Mesendoderm (in vitro differentiated cells): Measurements from ENCODE around the gene ZNF454.

Experiments
- DNase-seq: peaks from one replicate; pipeline ENCODE4 v3.0.0; 2013
- H2AK5ac ChIP-seq: 2 replicates; pipeline ENCODE4 v1.6.1; 2013; ENCODE audit warnings: low read length, inconsistent platforms
- H2BK120ac ChIP-seq: 2 replicates; pipeline ENCODE4 v1.6.1; 2013; ENCODE audit warnings: low read depth, mild to moderate bottlenecking, low read length, moderate library complexity, mixed read lengths
- H2BK15ac ChIP-seq: replicated peaks from 2 replicates; pipeline ENCODE4 v1.6.1; 2013; ENCODE audit warnings: low read depth, mild to moderate bottlenecking, moderate library complexity
- H2BK5ac ChIP-seq: 2 replicates; pipeline ENCODE4 v1.6.1; 2013; ENCODE audit warnings: low read length, inconsistent platforms
- H3K18ac ChIP-seq: 2 replicates; pipeline ENCODE4 v1.6.1; 2013; ENCODE audit warnings: mild to moderate bottlenecking, low read length, mixed read lengths
- H3K23ac ChIP-seq: one replicate; pipeline ENCODE4 v1.6.1; 2013; ENCODE audit warnings: low read length
- H3K27ac ChIP-seq: 2 replicates; pipeline ENCODE4 v1.5.1; 2013; ENCODE audit warnings: low read depth, mild to moderate bottlenecking, inconsistent platforms, low read length, moderate library complexity
- H3K27me3 ChIP-seq: 2 replicates; pipeline ENCODE4 v1.6.1; 2013; ENCODE audit warnings: low read length, control low read depth, mild to moderate bottlenecking, inconsistent platforms; ENCODE audit not compliant: insufficient read depth, poor library complexity
- H3K36me3 ChIP-seq: 2 replicates; pipeline ENCODE4 v1.6.1; 2013; ENCODE audit warnings: low read length, inconsistent platforms; ENCODE audit not compliant: control insufficient read depth, insufficient read depth
- H3K4ac ChIP-seq: one replicate; pipeline ENCODE4 v1.6.1; 2013; ENCODE audit warnings: low read depth, mild to moderate bottlenecking, low read length, moderate library complexity
- H3K4me1 ChIP-seq: 2 replicates; pipeline ENCODE4 v1.6.1; 2013; ENCODE audit warnings: low read depth, low read length, inconsistent platforms; ENCODE audit not compliant: control insufficient read depth
- H3K4me2 ChIP-seq: 2 replicates; pipeline ENCODE4 v1.6.1; 2013; ENCODE audit warnings: low read length
- H3K4me3 ChIP-seq: 2 replicates; pipeline ENCODE4 v1.5.1; 2013; ENCODE audit warnings: mild to moderate bottlenecking, low read length
- H3K56ac ChIP-seq: one replicate; pipeline ENCODE4 v1.6.1; 2013; ENCODE audit warnings: low read length
- H3K79me1 ChIP-seq: 2 replicates; pipeline ENCODE4 v1.6.1; 2013; ENCODE audit warnings: low read length, inconsistent platforms
- H3K79me2 ChIP-seq: 2 replicates; pipeline ENCODE4 v1.6.1; 2013; ENCODE audit warnings: mild to moderate bottlenecking, low read length; ENCODE audit not compliant: control insufficient read depth, insufficient read depth
- H3K9ac ChIP-seq: 2 replicates; pipeline ENCODE4 v1.6.1; 2013; ENCODE audit warnings: low read length, inconsistent platforms
- H4K5ac ChIP-seq: one replicate; pipeline ENCODE4 v1.6.1; 2013; ENCODE audit warnings: low read length
- H4K8ac ChIP-seq: one replicate; pipeline ENCODE4 v1.6.1; 2013; ENCODE audit warnings: low read depth, mild to moderate bottlenecking, control low read depth, low read length, moderate library complexity
- WGBS: extraction: QIAGEN DNeasy Blood & Tissue Kit; methylation state at CpG from one replicate; pipeline ENCODE4 v1.1.7; 2013; ENCODE audit warnings: low lambda C conversion rate, missing lambda C conversion rate; ENCODE audit not compliant: insufficient coverage; ENCODE audit errors: extremely low coverage; 5-methylcytosine and 5-hydroxymethylcytosine counted together

The ZNF454 gene

GRCh38 chr5:178991190-178992145 lies 50.5 kb downstream of the ZNF454 start:
- peaks cover 22% of the 10 kb centered on the region for H3K27me3 ChIP-seq
- H3K4me1 ChIP-seq = no peaks in the 10 kb centered on the region
- H3K18ac ChIP-seq = no peak overlapping the region
- H3K79me2 ChIP-seq = no peaks in the 10 kb centered on the region
- H2BK5ac ChIP-seq = no peak overlapping the region
- H3K27ac ChIP-seq = no peak overlapping the region
- no peak overlapping the region for H3K9ac ChIP-seq
- H2BK15ac ChIP-seq = no peak overlapping the region
- H2AK5ac ChIP-seq = no peak overlapping the region
- no peak overlapping the region for H3K23ac ChIP-seq
- no peak overlapping the region for H4K5ac ChIP-seq
- H2BK120ac ChIP-seq = no peak overlapping the region
- H3K4ac ChIP-seq = no peak overlapping the region
- H3K56ac ChIP-seq = no peak overlapping the region
- no peaks in the 10 kb centered on the region for H3K79me1 ChIP-seq
- no peaks in the 10 kb centered on the region for H3K36me3 ChIP-seq
- H3K4me2 ChIP-seq = no peak overlapping the region
- DNase-seq = no peak
- H4K8ac ChIP-seq = no peak overlapping the region
- no peak overlapping the region for H3K4me3 ChIP-seq
- no CpG with 5 or more reads among the region's 28 CpGs for WGBS

- H4K8ac ChIP-seq = no peak overlapping the region
- no peak overlapping the region for H3K9ac ChIP-seq
- no peak overlapping the region for H2AK5ac ChIP-seq
- H3K18ac ChIP-seq = no peak overlapping the region
- no peak overlapping the region for H2BK5ac ChIP-seq
- no peak overlapping the region for H2BK120ac ChIP-seq
- no peak overlapping the region for H2BK15ac ChIP-seq
- H3K27me3 ChIP-seq = peaks cover 22% of the 10 kb centered on the region
- no peaks in the 10 kb centered on the region for H3K79me1 ChIP-seq
- H3K23ac ChIP-seq = no peak overlapping the region
- no peak overlapping the region for H3K4ac ChIP-seq
- no peak overlapping the region for H3K4me3 ChIP-seq
- no peaks in the 10 kb centered on the region for H3K79me2 ChIP-seq
- H3K27ac ChIP-seq = no peak overlapping the region
- no peak overlapping the region for H3K56ac ChIP-seq
- no peaks in the 10 kb centered on the region for H3K36me3 ChIP-seq
- H4K5ac ChIP-seq = no peak overlapping the region
- DNase-seq = no peak
- no peaks in the 10 kb centered on the region for H3K4me1 ChIP-seq
- H3K4me2 ChIP-seq = no peak overlapping the region
- WGBS = no CpG with 5 or more reads among the region's 9 CpGs
Measured at GRCh38 chr5:178992291-178992895, 51.4 kb downstream of the ZNF454 start.

- H3K56ac ChIP-seq = no peak overlapping the region
- no peaks in the 10 kb centered on the region for H3K4me1 ChIP-seq
- no peak overlapping the region for H2BK5ac ChIP-seq
- H4K8ac ChIP-seq = no peak overlapping the region
- H3K36me3 ChIP-seq = no peaks in the 10 kb centered on the region
- H2AK5ac ChIP-seq = no peak overlapping the region
- no peak overlapping the region for H3K4ac ChIP-seq
- no peak overlapping the region for H3K18ac ChIP-seq
- no peaks in the 10 kb centered on the region for H3K79me1 ChIP-seq
- H3K27me3 ChIP-seq = peaks cover 22% of the 10 kb centered on the region
- H2BK120ac ChIP-seq = no peak overlapping the region
- no CpG with 5 or more reads among the region's 20 CpGs for WGBS
- H3K4me3 ChIP-seq = no peak overlapping the region
- H2BK15ac ChIP-seq = no peak overlapping the region
- H3K79me2 ChIP-seq = no peaks in the 10 kb centered on the region
- H3K27ac ChIP-seq = no peak overlapping the region
- no peak overlapping the region for H3K23ac ChIP-seq
- DNase-seq = no peak
- no peak overlapping the region for H4K5ac ChIP-seq
- no peak overlapping the region for H3K9ac ChIP-seq
- H3K4me2 ChIP-seq = no peak overlapping the region
Measured at GRCh38 chr5:178993236-178993765, 52.3 kb downstream of the ZNF454 start.

- H3K18ac ChIP-seq = no peak overlapping the region
- H4K5ac ChIP-seq = no peak overlapping the region
- H3K27me3 ChIP-seq = peaks cover 22% of the 10 kb centered on the region
- no peak overlapping the region for H3K4me3 ChIP-seq
- H3K23ac ChIP-seq = no peak overlapping the region
- H3K4me2 ChIP-seq = peak overlapping the region; percentile 20
- no peak overlapping the region for H2BK5ac ChIP-seq
- H3K9ac ChIP-seq = no peak overlapping the region
- no CpG with 5 or more reads among the region's 53 CpGs for WGBS
- DNase-seq = no peak
- H3K4ac ChIP-seq = no peak overlapping the region
- no peaks in the 10 kb centered on the region for H3K4me1 ChIP-seq
- no peaks in the 10 kb centered on the region for H3K36me3 ChIP-seq
- no peak overlapping the region for H3K27ac ChIP-seq
- no peaks in the 10 kb centered on the region for H3K79me1 ChIP-seq
- H3K56ac ChIP-seq = peak overlapping the region; percentile 15
- H2BK15ac ChIP-seq = no peak overlapping the region
- no peaks in the 10 kb centered on the region for H3K79me2 ChIP-seq
- H4K8ac ChIP-seq = no peak overlapping the region
- H2BK120ac ChIP-seq = no peak overlapping the region
- no peak overlapping the region for H2AK5ac ChIP-seq
Measured at GRCh38 chr5:178993955-178994579, 53.1 kb downstream of the ZNF454 start.

GRCh38 chr5:178994580-178995340 lies 53.8 kb downstream of the ZNF454 start, which contains the start of gene GRM6:
Gene GRM6 (minus strand): TSS chr5:178995320. CDS start chr5:178994944, 376 bp downstream.
- WGBS = no CpG with 5 or more reads among the region's 97 CpGs
- Histone ChIP-seq H2BK15ac (no peak within 1 kb of the TSS), H3K79me1 (no peaks in the 10 kb centered on the region), H3K4ac (no peak within 1 kb of the TSS), H3K36me3 (no peaks in the 10 kb centered on the region), H3K9ac (no peak within 1 kb of the TSS), H3K27ac (no peak within 1 kb of the TSS), H3K18ac (no peak within 1 kb of the TSS), H3K4me3 (no peak within 1 kb of the TSS), H3K23ac (no peak within 1 kb of the TSS), H3K79me2 (no peaks in the 10 kb centered on the region), H4K8ac (no peak within 1 kb of the TSS), H3K56ac (peak within 1 kb of the TSS; percentile 15), H3K4me2 (peak within 1 kb of the TSS; percentile 20), H3K27me3 (peaks cover 22% of the 10 kb centered on the region), H2BK5ac (no peak within 1 kb of the TSS), H2BK120ac (no peak within 1 kb of the TSS), H3K4me1 (no peaks in the 10 kb centered on the region), H2AK5ac (no peak within 1 kb of the TSS), H4K5ac (no peak within 1 kb of the TSS)
- DNase-seq = peak; percentile 5
